ENCODE measurements around the gene HHIPL1. TPM values are rescaled to one million over a fixed set of nuclear protein-coding genes. Genes with fewer than 3 reads are reported as not detected.

The HHIPL1 gene
- total RNA-seq, 4 donors from 2014 or later: 2.2 to 4.7 (median 3.6) TPM

GRCh38 chr14:99664937-99665273 lies 20.0 kb downstream of the HHIPL1 start:
- DNase-seq (ENCODE audit: low spot score) (no peak), ATAC-seq (ENCODE audit: low FRiP score) (no peak)
- no peak for TF ChIP-seq CTCF (IDR thresholded peaks at IDR 0.05)

GRCh38 chr14:99666533-99666932 lies 21.6 kb downstream of the HHIPL1 start:
- ATAC-seq (ENCODE audit: low FRiP score) (no peak), DNase-seq (ENCODE audit: low spot score) (no peak)
- no peak for TF ChIP-seq CTCF (IDR thresholded peaks at IDR 0.05)

- ATAC-seq (ENCODE audit: low FRiP score) (no peak), DNase-seq (ENCODE audit: low spot score) (no peak)
Measured at GRCh38 chr14:99667045-99667444, 22.1 kb downstream of the HHIPL1 start.

GRCh38 chr14:99667821-99668220 lies 22.9 kb downstream of the HHIPL1 start:
- ATAC-seq (ENCODE audit: low FRiP score) (no peak), DNase-seq (ENCODE audit: low spot score) (no peak)
- TF ChIP-seq CTCF (IDR thresholded peaks at IDR 0.05): no peak

More at GRCh38 chr14:99667045-99667444, 22.1 kb downstream of the HHIPL1 start:
- no peak for TF ChIP-seq CTCF (IDR thresholded peaks at IDR 0.05)

GRCh38 chr14:99668307-99669295 lies 23.7 kb downstream of the HHIPL1 start:
- ATAC-seq (ENCODE audit: low FRiP score): no peak
- no peak for DNase-seq (ENCODE audit: low spot score)
- TF ChIP-seq CTCF (IDR thresholded peaks at IDR 0.05): no peak

- no peak for TF ChIP-seq CTCF (IDR thresholded peaks at IDR 0.05)
- no peak for ATAC-seq (ENCODE audit: low FRiP score)
- no peak for DNase-seq (ENCODE audit: low spot score)
Measured at GRCh38 chr14:99670361-99671234, 25.7 kb downstream of the HHIPL1 start.
